HG03571 (cell line): ENCODE results near the gene SCAPER.

Experiments
- ATAC-seq: cut with Tn5 transposase; IDR thresholded peaks from one replicate; pipeline ENCODE4 v1.9.1; 2021; ENCODE audit not compliant: unreplicated experiment

SCAPER gene

DNA sequence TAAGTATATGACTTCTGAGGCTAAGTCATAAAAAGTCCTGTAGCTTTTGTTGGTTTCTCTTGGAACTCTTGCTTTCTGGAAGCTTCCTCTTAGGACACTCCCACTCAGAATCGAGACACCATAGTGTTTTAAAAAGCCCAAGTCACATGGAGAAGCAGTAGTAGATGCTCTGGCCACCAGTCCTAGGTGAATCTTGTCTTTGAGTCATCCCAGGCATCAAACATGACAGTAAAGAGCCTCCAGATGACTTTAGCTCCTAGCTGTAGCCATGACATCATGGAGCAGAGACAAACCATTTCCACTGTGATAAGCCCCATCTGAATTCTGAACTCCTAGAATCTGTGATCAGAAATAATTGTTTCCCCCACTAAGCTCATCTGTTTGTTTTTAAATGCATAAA is 526.4 kb downstream of the SCAPER start:
- ATAC-seq = no peak

DNA sequence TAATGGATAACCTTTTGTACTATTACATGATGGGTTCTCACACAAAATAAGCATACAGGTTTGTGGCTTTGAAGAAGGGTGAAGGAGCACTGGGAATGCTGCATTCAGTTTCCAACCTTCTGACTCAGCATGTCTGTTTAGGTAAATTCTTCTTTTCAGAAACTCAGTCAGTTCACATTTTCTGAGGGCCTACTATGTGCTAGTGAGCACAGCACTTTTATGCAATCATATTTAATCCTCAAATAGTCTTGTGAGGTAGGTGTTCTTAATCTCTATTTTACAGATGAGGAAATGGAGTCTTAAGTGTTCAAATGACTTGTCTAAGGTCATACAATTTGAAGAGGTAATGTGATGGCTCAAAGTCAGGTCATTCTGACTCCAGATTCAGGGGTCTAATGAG is 527.4 kb downstream of the SCAPER start:
- no peak for ATAC-seq

DNA sequence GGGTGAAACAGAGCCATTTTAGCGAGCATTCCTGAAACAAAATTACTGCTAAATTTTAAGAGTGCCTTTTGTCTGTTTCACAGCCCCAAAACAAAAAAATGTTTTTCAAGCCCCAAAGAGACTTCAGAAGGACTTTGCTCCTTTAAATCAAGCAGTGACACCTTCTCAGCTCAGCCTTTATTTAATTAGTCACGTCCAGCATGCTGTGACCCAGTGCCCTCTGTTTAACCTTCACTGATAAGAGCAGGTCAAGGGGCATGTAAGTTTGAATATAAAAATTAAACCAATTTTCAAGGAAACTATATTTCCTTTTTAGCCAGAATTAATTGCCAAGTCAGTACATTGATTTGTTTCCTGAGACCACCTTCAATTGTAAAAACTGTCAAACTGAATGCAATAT is 527.9 kb downstream of the SCAPER start:
- ATAC-seq = no peak

DNA sequence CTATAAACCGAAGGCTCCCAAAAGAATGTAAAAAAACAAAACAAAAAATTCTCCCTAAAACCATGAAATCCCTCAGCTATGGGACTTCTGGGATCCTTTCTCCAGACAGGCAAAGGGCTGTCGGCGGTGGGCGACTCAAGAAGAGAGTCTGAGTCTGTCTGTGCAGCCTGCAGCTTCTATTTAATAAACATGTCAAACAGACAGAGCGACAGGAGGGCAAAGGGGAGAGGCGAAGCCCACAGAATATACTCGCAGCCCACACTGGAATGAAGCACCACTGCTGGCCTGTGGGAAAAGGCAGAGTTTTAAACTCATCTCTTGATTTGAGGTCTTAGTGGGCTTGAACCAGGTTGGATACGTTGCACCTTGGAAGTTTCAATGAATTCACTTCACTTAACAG is 528.3 kb downstream of the SCAPER start:
- no peak for ATAC-seq

DNA sequence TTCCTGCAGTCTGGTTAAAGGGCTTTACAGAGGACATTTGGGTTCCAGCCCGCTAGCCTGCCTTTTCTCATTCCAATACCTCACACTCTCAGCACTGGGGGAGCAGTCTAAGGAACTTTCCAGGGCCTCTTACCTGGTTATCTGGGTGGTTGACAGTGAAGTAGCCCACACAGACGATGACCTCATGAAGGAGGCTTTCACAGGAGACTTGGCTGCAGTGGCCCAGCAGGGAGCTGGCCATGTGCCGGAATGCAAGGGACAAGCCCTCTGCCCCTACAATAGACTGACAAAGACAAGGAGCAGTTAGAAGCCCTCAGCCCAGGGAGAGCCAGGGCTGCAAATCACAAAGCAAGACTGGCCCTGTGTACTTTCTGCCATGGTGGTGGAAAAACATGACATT is 529.1 kb downstream of the SCAPER start:
- no peak for ATAC-seq

DNA sequence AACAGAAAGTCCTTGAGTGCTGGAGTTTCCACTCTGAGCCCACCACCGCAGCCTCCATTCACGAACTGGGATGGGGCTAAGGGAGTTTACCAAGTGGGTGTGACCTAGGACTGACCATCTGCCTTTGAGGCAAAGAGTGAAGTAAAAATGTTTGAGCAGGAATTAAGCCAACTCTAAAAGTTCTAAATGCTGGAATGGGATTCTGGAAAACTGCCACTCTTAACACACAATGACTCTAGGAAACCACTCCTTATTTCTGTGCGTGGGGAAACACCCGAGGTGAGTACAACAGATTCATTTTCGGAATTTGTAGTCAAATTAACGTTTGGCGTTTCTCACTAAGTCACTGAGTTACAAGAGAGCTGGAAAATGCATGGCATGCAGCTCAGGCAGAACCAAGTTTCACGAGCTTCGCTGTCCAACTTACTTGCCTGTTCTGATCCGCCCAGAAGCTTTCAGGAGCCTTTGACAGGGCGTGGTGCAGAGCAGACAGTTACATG is 537.0 kb downstream of the SCAPER start:
- ATAC-seq = no peak

DNA sequence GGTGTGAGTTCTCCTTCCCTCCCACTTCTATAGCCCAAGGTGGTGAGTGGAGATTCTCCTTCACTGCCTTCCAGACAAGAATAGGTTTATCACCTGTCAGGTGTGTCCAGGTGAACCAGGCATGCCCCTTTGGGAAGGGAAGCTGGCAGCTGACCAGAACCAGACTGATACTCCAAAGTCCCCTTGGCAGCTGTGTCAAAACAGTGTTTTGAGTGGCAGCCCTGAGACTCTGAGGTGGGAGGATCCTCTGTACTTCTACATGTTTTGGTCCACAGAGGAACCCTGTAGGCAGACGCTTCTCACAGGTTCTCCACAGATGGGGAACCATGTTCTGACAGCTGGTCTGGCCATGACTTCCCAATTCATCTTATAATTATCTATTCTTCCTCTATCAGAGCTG is 538.4 kb downstream of the SCAPER start:
- no peak for ATAC-seq

DNA sequence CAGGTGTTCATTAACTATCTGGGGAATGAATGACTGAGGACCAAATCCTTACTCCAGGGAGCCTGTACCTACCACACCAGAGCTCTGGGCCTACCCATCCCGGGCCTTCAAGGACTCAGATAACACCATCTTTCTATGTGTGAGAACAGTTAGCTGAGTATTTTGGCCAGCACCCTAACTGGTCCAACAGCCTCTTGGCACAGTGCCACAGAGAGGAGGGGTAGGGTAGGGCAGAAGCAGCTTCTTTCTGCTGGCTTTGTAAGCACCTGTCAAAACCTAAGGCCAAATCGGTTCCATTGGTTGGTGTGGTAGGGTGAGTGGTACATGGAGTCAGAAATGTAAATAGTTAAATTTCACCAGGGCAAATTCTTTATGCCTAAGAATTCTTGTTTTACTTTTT is 541.9 kb downstream of the SCAPER start:
- no peak for ATAC-seq

DNA sequence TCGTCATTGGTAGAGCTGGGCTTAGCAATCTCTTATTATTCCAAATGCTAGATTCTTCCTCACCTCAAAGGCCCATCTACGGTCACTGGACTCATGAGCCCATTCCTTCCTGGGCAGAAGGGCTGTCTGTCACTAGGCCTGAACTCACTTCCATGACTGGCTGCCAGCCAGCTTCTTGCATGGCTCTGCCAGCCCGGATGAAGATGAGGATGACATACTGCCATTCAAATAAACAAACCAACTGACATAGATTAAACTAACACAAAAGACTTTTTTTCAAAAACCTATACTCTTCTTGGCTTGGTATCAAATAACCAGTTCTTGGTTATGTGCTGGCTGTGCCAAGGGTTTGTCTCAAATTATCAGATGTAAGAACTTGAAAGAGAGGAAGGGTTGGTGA is 544.7 kb downstream of the SCAPER start:
- no peak for ATAC-seq

DNA sequence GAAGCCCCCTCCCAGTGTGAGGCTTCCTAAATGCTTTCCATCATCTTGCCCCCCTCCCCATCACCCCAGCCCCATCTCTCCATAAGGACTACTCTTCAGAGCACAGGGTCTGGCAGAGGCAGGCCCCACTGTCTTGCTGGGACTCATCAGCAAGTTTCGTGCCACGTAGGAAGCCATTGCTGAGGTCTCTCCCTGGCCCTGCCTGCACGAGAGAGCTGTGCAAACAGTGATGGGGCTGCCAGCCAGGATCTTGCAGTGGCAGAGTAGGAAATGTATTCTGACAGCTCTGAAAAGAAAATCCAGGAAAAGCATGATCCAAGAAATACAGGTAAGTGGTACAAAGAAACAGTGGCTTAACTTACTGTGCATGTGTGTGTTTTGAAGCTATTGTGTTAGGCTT is 546.0 kb downstream of the SCAPER start:
- ATAC-seq = no peak

DNA sequence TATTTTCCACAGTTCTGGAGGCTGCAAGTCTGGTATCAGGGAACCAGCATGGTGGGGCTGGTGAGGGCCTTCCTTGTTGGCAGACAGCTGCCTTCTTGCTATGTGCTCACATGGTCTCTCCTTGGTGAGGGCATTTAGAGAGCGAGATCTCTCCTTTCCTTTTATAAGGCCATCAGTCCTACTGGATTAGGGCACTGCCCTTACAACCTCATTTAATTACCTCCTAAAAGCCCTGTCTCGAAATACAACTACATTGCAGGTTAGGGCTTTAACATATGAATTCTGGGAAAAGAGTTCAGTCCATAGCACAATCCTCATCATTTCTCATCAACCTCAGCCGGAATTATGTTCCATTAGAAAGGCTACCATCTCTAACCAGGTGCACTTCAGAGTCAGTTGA is 546.7 kb downstream of the SCAPER start:
- ATAC-seq = no peak

DNA sequence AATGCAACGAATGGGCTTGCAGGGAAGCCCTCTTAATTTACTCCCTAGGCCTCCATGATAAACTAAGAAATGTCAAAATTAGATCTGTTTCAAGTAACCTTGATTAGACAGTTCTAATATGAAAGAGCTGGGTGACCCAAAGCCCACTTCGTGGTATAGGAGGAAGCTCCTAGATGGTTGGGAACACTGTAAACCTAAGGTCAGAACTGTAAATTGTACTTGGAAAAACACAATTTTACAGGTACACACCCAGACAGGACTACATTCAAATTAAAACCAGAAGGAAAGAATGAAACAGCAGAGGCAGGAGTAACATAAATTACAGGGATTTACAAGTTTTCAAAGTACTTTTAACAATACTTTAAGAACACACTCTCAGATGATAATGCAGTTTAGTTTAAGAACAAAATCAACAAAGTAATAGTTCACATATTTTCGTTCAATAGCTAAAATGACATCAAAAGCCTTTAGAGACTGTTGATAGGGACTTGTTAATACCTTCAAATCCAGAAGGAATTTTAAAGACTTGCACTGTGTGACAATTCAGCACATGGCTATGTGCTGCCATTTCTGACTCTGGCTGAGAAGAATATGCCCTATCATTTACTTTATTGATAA is 550.2 kb downstream of the SCAPER start:
- ATAC-seq = no peak

DNA sequence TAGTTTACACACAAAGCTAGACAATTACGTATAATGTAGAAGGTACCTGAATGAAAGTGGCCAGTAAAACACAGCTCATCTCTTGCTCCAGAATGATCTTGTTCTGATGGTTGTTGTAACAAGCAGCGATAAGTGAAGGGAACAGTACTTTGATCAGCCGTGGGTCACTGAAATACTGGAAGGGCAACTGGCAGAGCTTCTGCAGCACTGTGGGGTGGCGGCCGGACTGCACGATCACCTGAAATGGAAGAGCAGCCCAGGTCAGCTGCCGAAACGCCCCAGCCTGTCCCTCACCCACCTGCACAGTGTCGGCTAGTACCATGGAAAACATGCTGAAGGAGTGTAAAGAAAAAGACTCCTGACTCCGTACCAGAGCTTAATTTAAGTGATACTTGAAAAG is 551.2 kb downstream of the SCAPER start:
- no peak for ATAC-seq

DNA sequence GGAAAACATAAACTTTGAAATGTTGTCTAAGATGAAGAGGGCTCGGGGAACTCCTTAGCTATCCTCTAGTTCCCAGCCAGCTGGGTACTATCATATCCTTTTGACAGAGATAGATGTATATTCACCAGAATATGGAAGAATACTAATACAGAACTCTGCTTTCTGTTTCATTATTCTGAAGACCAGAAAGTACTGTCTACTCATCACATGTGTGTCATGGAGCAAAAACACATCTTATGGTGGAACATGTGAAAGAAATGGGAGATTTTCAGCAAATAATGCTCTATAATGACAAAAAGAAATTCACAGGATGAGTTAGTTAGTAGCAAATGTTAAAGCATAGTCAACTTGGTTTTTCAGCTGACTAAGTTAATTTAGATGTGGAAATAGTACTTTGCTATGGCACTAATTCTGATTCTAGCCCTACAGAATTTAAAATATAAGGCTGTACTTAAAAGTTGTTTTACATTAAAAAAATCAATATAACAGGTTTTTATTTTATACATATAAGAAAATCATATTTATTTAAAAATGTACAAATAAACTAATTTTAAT is 552.0 kb downstream of the SCAPER start:
- no peak for ATAC-seq

DNA sequence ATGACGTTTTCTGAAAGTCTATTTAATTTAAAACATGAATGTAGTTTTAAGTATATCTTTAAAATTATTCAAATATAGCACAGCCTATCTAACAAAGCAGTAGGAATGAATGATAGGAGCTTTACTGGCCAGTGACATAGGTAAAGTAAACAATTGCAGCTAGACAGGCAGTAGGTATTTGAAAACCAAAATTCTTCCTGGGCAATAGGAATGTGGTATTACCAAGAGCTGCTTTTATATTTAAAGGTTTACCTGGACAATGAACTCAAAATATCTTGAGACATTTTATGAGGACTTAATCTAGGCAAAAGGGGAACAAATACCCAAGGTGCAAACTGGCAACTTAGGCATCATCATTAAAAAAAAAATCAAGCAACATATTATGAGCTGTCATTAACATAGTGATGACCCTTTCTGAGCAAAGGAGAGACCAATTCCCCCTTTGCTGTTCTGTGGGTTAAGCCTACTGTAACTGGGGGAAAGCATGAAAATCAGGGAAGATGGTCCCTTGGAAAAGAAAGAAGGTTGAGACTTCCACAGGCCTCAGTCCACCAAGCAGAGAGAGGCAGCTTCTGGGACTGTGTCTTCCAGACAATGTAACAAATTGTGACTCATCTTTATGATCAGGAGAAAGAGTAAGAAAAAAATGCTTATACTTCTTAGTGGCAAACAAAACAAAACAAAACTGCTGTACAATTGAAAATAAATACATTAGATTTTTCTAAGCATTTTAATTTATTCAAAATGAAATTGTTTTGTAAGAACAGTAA is 555.7 kb downstream of the SCAPER start:
- ATAC-seq = no peak

DNA sequence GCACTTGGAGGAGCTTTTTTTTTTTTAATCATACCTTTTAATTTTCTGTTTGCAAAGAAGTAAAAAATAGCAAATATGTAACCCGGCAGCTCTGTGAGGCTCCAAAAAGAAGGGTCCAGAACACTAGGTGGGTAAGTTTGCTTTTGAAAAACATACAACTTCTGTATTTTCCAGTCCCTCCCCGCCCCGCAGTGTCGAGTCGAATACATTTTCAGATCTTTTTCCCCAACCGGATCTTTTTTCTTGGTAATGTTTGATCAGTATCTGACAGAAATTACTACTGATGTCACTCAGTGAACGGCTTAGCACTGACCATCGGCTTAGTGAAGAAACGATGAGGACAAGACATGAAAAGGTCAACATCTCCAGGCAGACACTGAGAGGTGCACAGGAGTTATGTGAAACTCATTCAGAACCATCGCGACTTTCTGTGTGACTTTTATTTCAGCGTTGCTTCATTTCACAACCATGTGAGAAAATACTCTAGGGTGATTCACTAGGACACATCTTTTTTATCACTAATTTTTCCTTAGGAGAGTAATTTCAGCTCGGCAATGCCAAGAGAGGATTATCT is 557.6 kb downstream of the SCAPER start:
- ATAC-seq = no peak

DNA sequence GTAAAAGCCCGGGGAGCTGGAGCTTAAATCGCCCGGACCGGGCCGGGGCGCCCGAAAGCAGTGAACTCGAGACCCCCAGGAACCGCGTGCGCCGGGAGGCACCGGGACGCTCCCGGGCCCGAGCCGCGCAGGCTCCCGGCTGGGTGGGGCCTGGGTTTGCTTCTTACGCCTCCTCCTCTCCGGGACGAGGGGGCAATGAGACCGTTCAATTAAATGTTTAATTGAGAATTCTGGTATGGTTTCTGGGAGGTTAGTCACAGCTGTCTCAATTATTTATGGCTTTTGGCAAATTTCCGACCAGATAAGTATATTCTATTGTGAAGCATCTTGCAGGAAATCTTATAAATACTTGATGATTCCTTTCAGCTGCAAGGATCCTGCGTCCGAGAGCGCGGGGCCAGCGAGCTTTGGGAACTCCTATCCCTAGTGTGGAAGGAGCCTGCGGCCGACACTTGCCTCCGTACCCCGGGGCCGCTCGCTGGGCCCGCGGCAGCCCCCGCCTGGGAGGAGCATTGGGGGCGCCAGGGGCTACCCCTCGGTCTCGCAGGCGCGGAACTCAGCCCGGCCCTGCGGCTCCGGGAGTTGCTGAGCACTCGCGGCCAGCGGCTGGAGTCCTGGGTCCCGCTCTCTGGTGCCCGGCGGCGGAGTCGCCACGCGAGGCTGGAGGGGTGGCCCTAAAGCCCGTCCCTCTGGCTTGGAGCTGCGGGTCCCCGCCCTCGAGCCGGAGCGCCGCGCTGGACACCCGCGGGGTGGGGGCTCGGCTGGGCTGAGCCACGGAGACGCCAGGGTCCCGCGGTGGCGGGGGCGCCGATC is 558.3 kb downstream of the SCAPER start:
- ATAC-seq = no peak

DNA sequence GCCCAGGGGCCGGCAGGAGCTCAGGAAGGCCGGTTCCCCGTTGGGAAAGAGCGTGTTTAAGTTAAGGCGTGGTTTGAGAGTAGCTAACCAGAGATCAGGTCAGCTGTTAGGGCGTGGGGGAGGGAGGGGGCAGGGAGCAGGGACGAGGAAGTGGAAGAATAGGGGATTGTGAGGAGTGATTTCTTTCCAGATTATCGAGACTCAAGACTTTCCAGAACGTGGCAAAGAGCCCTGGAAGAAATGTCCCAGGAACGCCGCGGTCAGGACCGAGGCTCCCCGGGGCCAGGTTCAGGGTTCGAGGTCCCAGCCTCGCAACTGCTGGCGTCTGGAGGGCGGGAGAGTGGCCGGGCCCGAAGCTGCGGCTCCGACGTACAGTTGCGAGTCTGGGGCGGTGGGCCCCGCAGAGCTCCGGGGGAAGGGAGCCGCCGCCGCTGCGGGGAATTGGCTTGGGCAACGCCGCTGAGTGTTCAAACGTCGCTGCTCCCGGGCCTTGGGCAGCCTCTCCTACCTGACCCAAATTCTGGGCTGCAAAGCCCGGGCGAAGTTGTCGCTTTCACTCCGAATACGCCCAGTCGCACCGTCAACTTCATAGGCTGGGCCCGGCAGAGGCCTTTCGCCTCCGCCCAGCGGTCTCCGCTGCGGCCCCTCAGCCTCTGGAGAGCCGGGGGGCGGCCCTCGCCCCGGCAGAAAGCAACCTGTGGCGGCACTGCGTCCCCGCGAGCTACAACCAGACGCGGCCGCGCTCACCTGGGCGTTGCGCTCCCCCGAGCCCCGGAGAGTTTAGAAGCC is 559.1 kb downstream of the SCAPER start:
- no peak for ATAC-seq

DNA sequence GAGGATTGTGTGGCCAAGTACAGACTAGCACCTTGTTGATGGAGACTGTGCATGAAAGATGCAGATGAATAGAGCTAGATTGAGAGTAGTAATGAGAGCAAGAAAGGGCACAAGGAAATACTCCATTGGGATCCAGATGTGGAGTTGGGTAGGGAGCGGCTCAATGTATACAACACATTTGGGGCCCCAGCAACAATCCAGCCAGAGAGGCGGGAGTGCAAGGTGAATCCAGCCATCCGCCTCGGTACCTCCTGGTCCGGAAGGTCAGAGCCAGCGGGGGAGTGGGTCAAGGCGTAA is 559.6 kb downstream of the SCAPER start:
- ATAC-seq = no peak

DNA sequence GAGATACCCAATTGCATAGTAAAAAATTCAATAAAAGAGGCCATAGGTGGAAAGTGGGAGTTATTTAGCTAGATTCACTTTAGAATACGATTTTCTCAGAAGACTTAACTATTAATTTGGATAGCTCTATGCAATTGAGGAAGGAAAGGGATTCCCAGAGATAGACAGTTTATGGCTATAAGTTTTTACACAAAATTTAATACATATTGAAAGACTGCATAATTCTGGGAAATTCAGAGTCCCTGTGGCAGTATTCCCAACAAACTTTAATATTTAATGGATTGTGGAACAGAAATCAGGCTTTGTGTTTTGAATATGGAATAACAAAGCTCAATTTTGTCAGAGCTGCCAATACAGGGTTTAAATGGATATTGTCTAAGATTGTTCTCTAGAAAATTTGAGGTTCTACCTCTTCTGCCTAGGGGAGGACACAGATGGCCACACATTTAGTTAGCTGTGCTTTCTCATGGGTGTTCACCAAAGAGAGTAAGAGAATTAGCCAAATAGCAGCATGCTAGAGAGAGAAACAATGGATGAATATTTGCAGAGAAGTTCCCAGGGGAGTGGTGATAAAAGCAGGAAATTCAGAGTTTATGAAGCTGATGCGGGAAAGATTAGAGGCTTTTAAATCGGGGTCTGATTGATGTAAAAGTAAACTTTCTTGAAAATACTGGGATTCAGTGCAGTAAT is 560.1 kb downstream of the SCAPER start:
- ATAC-seq = no peak
